GM20000 (cell line): ENCODE results near the gene KTN1.

Source experiments
- DNase-seq: peaks from one replicate; pipeline ENCODE4 v3.0.0; 2012; ENCODE audit warnings: low spot score
- CTCF ChIP-seq: IDR thresholded peaks from 2 replicates; pipeline ENCODE4 v1.5.1; 2012; ENCODE audit warnings: mild to moderate bottlenecking, control low read depth; ENCODE audit errors: extremely low read depth, missing control alignments

KTN1 gene

DNA sequence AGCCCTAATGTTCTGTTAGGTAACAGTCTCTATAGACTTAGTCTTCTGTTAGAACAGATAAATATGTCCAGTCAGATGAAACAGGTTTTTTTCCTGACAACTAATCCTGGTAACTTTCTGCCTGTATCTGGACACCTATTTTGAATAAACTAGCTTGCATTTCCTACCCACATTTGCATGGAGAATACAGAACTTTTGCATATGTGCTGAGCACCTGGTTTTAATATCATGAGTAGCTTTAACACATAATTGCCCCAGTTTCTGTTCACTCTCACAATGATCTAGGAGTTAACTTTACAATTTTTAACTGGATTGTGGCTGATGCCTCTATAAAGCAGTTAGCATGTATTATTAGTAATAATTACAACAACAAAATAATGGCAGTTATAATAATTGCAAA, 111.7 kb downstream of the KTN1 start:
- TF ChIP-seq CTCF = no peak
- DNase-seq = no peak

DNA sequence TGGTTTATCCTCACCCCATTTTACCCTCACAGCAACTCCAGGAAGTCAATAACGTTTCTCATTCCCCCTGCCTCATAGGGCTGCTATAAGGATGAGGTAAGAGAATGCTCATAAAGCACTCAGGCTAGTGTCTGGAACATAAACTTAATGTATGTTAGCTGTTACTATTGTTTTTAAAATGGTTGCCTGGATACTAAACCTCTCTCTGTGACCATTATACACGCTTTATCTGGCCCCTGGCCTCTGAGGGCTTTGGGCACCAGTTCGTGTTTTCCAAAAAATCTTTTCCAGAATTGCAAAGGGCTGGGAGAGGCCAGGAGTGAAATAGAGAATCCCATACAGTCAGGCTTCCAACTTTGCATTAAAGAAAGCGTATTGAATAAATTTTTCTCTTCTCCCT, 113.9 kb downstream of the KTN1 start:
- DNase-seq = no peak
- TF ChIP-seq CTCF = no peak

GRCh38 chr14:55697414-55697861, 117.4 kb downstream of the KTN1 start:
- no peak for DNase-seq
- TF ChIP-seq CTCF = no peak

GRCh38 chr14:55698051-55698450, 118.0 kb downstream of the KTN1 start:
- DNase-seq = no peak
- no peak for TF ChIP-seq CTCF

GRCh38 chr14:55699131-55700057, 119.4 kb downstream of the KTN1 start:
- no peak for DNase-seq
- no peak for TF ChIP-seq CTCF

GRCh38 chr14:55701638-55702037, 121.6 kb downstream of the KTN1 start:
- no peak for TF ChIP-seq CTCF
- DNase-seq = peak; percentile 51

DNA sequence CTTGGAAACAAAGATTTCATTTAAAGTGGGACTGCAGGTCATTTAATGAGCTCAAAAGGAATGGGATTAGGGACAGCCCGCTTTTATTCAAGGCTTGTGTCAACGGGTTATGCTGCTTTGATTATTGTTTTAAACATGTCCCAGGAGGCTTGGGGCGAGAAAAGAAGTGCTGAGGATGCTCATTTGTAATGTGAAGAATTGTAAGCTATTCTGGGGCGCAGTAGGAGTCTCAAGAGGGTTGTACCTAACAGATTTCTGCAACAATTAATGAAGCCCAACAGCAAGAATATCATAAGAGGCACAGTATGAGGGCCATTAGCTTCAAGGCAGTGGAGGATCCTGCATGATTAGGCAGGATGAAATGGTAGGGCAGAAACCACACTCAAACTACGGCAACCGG, 122.5 kb downstream of the KTN1 start:
- DNase-seq = no peak
- no peak for TF ChIP-seq CTCF
